GM12875 (cell line): ENCODE data around the gene ECEL1.
"Not testable (repeated sequence)": the region's sequence is repeated elsewhere in the genome, so short reads cannot be mapped to it uniquely, and the experiment has no call there.

Experiments used
- H3K4me3 ChIP-seq: one replicate; pipeline ENCODE4 v1.5.1; 2011; ENCODE audit warnings: low read depth, low read length, control low read depth
- CTCF ChIP-seq: IDR thresholded peaks from 2 replicates; pipeline ENCODE4 v1.5.1; 2011; ENCODE audit warnings: low read depth, mild to moderate bottlenecking, control low read depth, inconsistent platforms, low read length, moderate library complexity, borderline replicate concordance; ENCODE audit not compliant: insufficient read depth

The ECEL1 gene

GRCh38 chr2:232487385-232488096 is at the start of gene ECEL1:
Gene ECEL1 (minus strand): TSS chr2:232487834. CDS start chr2:232486653, 1,181 bp downstream.
- no peak for TF ChIP-seq CTCF
- no peak within 1 kb of the TSS for H3K4me3 ChIP-seq

GRCh38 chr2:232537079-232537478 is 49.4 kb upstream of the ECEL1 start:
- H3K4me3 ChIP-seq: no peak overlapping the region

GRCh38 chr2:232535761-232536530 is 48.3 kb upstream of the ECEL1 start:
- H3K4me3 ChIP-seq: no peak overlapping the region
- no peak for TF ChIP-seq CTCF

More at GRCh38 chr2:232537079-232537478, 49.4 kb upstream of the ECEL1 start:
- TF ChIP-seq CTCF: peak; percentile 48; the same call in 1 of the 2 replicates

- no peak overlapping the region for H3K4me3 ChIP-seq
These were observed 47.5 kb upstream of the ECEL1 start for GRCh38 chr2:232534940-232535651.

GRCh38 chr2:232533944-232534710 is 46.5 kb upstream of the ECEL1 start:
- TF ChIP-seq CTCF: no peak
- H3K4me3 ChIP-seq: no peak overlapping the region

More at GRCh38 chr2:232534940-232535651, 47.5 kb upstream of the ECEL1 start:
- no peak for TF ChIP-seq CTCF

GRCh38 chr2:232532821-232533220 is 45.2 kb upstream of the ECEL1 start:
- not testable (repeated sequence) for H3K4me3 ChIP-seq

- no peak overlapping the region for H3K4me3 ChIP-seq
- no peak for TF ChIP-seq CTCF
These were observed 44.8 kb upstream of the ECEL1 start for GRCh38 chr2:232532419-232532818.
